HG03060 (cell line): ENCODE measurements around the gene GUK1.

Experiments
- ATAC-seq: cut with Tn5 transposase; IDR thresholded peaks from one replicate; pipeline ENCODE4 v1.9.1; 2021; ENCODE audit warnings: low read depth, moderate number of reproducible peaks; ENCODE audit not compliant: unreplicated experiment

The GUK1 gene

GRCh38 chr1:228139931-228140723 is at the start of gene GUK1:
GUK1 (plus strand) TSS chr1:228140279; CDS start chr1:228140303, 24 bp downstream.
- peak; percentile 88 for ATAC-seq

- ATAC-seq: no peak
Measured at GRCh38 chr1:228090613-228091081, 49.4 kb upstream of the GUK1 start.

- ATAC-seq: no peak
Measured at GRCh38 chr1:228091084-228091483, 49.0 kb upstream of the GUK1 start.

- ATAC-seq: no peak
Measured at GRCh38 chr1:228092342-228093049, 47.6 kb upstream of the GUK1 start.

GRCh38 chr1:228093050-228093906 is 46.8 kb upstream of the GUK1 start:
- ATAC-seq: no peak

GRCh38 chr1:228094432-228095016 is 45.6 kb upstream of the GUK1 start:
- ATAC-seq: no peak

- no peak for ATAC-seq
Measured at GRCh38 chr1:228095161-228095560, 44.9 kb upstream of the GUK1 start.

- no peak for ATAC-seq
Measured at GRCh38 chr1:228095938-228096337, 44.1 kb upstream of the GUK1 start.

GRCh38 chr1:228096416-228097332 is 43.4 kb upstream of the GUK1 start:
- no peak for ATAC-seq

- ATAC-seq: no peak
Measured at GRCh38 chr1:228097333-228098081, 42.6 kb upstream of the GUK1 start.

- no peak for ATAC-seq
Measured at GRCh38 chr1:228098323-228098931, 41.7 kb upstream of the GUK1 start.

GRCh38 chr1:228099331-228099732 is 40.7 kb upstream of the GUK1 start:
- no peak for ATAC-seq

GRCh38 chr1:228100822-228101613 is 39.1 kb upstream of the GUK1 start:
- no peak for ATAC-seq

GRCh38 chr1:228101614-228101993 is 38.5 kb upstream of the GUK1 start:
- no peak for ATAC-seq

- no peak for ATAC-seq
Measured at GRCh38 chr1:228101994-228102790, 37.9 kb upstream of the GUK1 start.

GRCh38 chr1:228102791-228103620 is 37.1 kb upstream of the GUK1 start, which contains the start of gene C1orf35:
C1orf35 (minus strand) TSS chr1:228103325; CDS start chr1:228103227, 98 bp downstream.
- peak; percentile 47 for ATAC-seq
